SK-N-DZ (cell line): ENCODE results near the gene ABCC2. TPM values are rescaled to one million over a fixed set of nuclear protein-coding genes. Genes with fewer than 3 reads are reported as not detected.
"Not testable (repeated sequence)": the region's sequence is repeated elsewhere in the genome, so short reads cannot be mapped to it uniquely, and the experiment has no call there.

Experiments
- DNase-seq: peaks from one replicate; pipeline ENCODE4 v3.0.0-alpha.2; 2015; ENCODE audit warnings: low spot score
- polyA plus RNA-seq, 2 experiments: library from polyadenylated mRNA; depleted of rRNA; stranded (reverse); fragments of >200 nt; gene quantifications; 2 replicates each; pipeline ENCODE4 v1.2.3, GENCODE V29; 2014

The ABCC2 gene
- 0.07 and 0.20 TPM in 2 replicates for polyA plus RNA-seq (2014; cell fraction: cytosol; rRNA removed)
- 0.69 and 1.3 TPM in 2 replicates for polyA plus RNA-seq (2014; cell fraction: nucleus; rRNA removed)

- DNase-seq: no peak
Observed at GRCh38 chr10:99782447-99783286, at the start of gene ABCC2. Gene ABCC2 (plus strand): TSS chr10:99782640. CDS start chr10:99782845, 205 bp downstream.

- DNase-seq: no peak
Observed at GRCh38 chr10:99733366-99733765, 49.1 kb upstream of the ABCC2 start.

DNA sequence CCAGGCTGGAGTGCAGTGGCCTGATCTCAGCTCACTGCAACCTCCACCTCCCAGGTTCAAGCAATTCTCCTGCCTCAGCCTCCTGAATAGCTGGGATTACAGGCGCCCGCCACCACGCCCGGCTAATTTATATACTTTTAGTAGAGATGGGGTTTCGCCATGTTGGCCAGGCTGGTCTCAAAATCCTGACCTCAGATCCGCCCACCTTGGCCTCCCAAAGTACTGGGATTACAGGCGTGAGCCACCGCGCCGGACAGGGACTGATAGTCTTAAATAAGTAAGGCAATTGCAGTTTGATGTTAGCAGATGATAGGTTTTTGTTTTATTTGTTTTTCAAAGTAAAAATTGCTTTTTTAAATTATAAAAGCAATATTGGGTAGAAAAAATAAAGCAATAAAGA is 48.3 kb upstream of the ABCC2 start:
- DNase-seq: not testable (repeated sequence)

DNA sequence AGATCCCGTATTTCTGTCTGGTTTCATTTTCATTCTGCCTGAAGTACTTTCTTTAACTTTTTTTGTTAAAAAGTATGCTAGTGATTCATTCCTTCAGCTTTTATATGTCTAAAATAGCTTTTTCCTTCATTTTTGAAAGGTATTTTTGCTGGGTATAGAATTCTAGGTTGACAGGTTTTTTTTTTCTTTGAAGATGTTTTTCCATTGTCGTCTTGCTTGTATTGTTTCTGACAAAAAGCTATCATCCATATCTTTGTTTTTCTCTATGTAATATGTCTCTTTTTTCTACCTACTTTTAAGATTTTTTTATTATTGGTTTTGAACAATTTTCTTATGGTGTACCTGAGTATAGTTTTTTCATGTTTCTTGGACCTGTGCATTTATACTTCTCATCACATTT is 42.2 kb upstream of the ABCC2 start:
- no peak for DNase-seq

DNA sequence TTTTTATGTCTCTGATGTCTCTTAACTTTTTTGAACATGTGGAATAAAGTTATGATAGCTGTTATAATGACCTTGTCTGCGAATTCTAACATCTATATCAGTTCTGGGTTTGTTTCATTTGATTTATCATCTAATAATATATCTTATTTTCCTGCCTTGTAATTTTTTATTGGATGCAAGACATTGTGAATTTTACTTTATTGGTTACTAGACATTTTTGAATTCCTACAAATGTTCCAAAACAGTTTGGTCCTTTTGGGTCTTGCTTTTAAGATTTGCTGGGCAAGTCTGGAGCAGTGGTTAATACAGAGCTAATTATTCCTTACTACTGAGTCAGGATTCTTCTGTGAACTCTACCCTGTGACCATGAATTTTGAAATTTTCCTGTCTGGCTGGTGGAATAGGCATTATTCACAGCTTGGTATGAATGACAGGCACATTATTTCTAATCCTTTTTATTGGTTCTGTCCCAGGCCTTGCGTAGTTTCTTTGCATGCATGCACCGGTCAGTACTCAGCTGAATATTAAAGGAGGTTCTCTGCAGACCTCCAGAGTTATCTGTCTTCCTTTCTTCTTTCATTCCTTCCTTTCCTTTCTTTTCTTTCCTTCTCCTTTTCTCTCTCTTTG is 41.4 kb upstream of the ABCC2 start:
- no peak for DNase-seq

GRCh38 chr10:99742254-99742653 is 40.2 kb upstream of the ABCC2 start:
- DNase-seq: no peak

DNA sequence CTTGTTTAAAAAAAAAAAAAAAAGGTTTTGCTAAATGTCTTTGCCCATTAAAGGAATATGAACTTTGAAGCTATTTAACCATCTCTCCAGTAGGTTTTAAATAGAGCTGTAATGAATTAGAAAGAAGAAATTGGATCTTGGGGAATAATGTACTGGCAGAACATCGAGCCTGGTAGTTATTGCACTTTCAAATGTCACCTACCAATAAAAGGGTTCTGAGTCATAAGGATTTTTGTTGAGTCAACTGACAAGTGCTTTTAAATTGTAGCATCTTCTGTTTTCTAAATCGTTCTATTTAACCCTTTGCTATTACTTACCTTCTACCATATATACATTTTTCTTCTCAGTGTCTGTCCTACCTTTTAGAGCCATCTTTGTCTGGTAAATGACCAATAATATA is 39.7 kb upstream of the ABCC2 start:
- DNase-seq: no peak

GRCh38 chr10:99743841-99744240 is 38.6 kb upstream of the ABCC2 start:
- DNase-seq: no peak

DNA sequence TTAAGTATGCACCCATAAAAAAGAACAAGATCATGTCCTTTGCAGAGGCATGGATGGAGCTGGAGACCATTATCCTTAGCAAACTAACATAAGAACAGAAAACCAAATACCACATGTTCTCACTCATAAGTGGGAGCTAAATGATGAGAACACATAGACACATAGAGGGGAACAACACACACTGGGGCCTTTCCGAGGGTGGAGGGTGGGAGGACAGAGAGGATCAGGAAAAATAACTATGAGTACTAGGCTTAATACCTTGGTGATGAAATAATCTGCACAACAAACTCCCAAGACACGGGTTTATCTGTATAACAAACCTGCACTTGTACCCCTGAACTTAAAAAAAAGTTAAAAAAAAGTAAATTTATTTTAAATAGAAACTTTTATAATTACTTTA is 36.3 kb upstream of the ABCC2 start:
- not testable (repeated sequence) for DNase-seq

DNA sequence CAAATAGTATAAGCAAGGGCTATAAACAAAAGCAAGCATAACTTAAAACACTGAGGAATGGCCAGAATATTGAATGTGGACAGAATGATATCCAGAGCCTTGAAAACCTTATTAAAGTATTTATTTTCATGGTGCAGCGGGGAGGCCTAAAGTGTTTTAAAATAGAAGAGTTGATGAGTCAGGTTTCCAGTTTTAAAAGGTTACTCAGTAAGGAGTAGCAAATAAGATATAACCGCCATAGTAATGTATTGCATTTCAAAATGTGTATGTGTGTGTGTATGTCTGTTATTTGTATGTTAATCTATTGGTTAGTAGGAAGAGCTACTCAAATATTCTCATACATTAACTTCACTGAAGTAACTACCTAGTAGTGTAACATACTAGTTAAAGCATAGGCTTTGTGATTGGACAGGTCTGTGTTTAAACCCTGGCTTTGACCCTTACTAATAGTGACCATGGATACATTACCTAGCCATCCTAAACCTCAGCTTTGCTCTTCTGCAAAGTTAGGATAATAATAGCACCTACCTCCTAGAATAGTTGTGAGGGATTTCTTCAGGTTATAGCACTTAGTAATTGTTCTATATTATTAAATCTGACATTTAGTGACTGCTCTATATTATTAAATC is 33.5 kb upstream of the ABCC2 start:
- no peak for DNase-seq

DNA sequence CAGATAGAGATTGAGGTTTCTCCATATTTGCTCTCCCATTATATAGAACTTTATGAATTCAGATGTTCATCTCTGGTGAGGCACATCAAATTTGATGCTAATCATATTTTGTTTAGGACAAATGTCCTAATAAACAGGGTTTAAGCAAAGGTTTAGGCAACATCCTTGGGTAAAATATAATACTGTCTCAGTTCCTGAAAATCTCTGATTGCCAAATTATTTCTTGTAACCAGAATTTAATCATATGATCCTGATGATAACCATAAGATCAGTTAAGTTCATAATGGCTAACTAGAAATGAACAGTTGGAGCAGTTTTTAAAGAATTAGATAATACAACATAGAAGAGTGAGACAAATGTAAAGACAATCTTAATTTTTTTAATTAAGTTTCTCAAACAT is 31.8 kb upstream of the ABCC2 start:
- DNase-seq: no peak

DNA sequence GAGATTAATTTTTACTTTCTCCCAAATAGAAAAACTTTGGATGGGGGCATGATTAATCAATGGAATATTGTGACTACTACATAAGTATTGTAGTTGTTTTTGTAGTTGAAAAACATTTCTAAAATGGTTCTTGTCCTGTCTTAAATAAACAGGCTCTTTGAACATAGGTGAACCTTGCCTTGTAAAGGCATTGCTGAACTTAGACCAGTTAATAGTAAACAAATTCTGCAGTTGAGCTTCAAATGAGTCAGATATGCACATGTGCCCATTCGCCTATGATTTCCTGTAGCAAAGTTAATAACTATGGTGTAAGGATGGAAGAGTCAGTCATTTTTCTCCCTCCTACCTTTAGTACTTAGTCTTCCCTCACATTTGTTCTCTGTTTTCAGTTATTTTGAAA is 27.8 kb upstream of the ABCC2 start:
- DNase-seq: no peak

- DNase-seq: no peak
Observed at GRCh38 chr10:99756159-99756558, 26.3 kb upstream of the ABCC2 start.

DNA sequence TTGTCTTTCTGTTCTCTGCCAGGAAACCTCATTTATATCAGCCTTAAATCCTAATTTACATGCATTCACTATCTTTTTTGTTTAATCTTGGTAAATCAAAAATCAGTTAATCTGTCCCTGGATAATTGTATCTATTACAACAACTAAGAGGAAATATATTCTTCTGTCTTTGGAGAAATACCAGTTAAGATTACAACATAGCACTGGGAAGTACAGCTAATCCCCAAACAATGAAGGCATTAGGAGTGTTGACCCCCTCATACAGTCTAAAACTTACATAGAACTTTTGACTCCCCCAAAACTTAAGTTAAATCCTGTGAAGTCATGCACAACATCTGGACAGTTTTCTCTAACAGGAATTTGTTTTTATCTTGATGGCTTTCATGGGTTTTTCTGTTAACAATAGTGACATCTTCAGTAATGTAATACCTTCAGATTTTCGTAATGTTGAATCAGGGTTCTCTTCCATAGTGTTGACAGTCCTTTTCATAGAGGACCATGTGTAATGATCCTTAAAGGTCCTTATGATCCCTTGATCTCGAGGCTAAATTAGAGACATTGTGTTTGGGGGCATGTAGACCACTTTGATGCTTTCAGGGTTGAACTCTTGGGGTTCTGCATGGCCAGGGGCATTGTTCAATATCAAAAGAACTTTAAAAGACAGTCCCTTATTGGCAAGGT is 24.1 kb upstream of the ABCC2 start:
- DNase-seq: no peak

DNA sequence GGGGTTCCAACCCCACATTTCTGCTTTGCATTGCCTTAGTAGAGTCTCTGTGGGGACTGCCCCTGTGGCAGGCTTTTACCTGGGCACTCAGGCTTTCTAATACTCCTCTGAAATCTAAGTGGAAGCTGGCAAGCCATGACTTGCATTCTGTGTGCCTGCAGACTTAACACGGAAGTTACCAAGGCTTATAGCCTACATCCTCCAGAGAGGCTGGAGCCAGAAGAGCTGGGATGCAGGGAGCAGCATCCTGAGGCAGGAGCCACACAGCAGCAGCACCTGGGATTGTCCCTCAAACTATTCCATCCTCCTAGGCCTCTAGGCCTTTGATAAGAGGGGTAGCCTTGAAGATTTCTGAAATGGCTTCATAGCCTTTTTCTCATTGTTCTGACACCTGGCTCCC is 22.1 kb upstream of the ABCC2 start:
- no peak for DNase-seq

DNA sequence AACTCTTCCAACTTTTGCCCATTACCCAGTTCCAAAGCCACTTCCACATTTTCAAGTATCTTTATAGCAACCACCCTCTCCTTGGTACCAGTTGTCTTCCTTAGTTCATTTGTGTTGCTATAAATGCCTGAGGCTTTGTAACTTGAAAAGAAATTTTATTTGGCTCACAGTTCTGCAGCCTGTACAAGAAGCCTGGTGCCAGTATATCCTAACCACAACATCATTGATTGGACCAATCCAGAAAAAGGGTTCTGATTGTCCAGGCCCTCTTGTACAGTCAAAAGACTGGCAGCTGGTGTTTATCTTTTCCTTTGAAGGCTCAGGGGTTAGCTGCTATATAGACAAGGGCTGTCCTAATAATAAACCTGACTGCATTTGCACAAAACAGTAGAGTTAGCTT is 21.1 kb upstream of the ABCC2 start:
- DNase-seq: no peak

DNA sequence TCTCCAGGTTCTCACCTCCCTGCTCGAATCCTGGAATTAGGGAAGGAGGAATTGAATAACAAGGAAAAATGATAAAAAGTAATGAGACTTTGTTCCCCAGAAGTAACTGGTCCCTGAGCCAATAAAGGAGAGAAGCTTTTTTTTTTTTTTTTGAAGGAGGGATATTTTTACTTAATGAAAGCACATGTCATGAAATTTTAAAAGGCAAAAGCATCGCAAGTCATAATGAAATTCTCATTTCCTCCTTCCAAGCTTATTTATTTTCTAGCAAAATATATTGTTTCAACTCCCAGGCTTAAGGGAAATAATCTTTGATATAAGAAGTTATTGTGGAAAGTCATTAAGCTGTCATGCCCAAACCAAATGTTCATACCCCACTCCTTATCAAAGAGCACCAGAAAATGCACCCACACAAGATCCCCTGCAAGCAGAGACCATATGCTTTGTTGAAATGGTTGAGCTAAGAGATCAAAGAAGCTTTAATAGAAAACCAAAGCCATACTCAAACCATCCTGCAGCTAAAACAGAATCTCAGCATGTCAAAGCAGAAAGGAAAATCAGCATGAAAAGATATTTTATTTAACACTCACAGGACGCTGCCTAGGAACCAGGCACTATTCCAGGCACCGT is 16.7 kb upstream of the ABCC2 start:
- no peak for DNase-seq

- DNase-seq: no peak
Observed at GRCh38 chr10:99766302-99766681, 16.1 kb upstream of the ABCC2 start.

DNA sequence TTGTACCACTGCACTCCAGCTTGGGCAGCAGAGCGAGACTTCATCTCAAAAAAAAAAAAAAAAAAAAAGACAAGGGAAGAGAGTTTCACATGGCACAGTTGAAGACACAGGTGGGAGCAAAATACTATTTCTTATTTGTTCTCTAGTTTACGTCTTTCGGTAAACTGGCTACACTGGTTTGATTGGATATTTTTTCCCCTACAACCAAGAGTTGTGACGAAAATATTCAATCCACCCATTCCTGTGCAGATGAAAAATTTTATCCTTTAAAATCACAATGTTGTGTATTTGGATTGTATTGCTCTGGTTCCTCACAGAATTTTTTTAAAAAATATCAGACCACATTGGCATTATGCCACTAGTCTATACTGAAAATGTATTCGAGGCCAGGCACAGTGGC is 14.5 kb upstream of the ABCC2 start:
- no peak for DNase-seq

GRCh38 chr10:99768556-99768955 is 13.9 kb upstream of the ABCC2 start:
- DNase-seq: no peak

DNA sequence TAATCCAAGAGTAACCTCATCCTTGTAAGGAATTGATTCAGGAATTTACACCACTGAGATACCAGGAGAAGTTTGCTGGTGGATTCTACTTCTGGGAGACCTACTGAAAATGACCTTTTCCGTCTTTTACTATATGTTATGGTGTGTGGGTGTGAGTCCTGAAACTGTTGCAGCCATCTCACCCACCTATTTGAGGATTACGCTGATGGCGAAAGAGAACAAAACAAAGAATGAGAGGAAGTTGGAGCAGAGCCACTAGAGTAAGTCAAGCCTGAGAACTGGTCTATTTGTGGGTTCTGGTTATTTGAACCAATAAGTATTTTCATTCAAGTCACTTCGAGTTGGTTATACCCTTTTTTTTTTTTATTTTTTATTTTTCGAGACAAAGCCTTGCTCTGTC is 12.7 kb upstream of the ABCC2 start:
- DNase-seq: no peak
